B cell (primary cell): ENCODE results near the gene SNED1. TPM values are rescaled to one million over a fixed set of nuclear protein-coding genes. Genes with fewer than 3 reads are reported as not detected.

Source experiments
- ATAC-seq: fragments of 200-7000 bp; cut with Tn5 transposase; one replicate; pipeline ENCODE4 v1.10.0; 2021; ENCODE audit warnings: low read depth, mild to moderate bottlenecking, moderate number of reproducible peaks, moderate library complexity
- CTCF ChIA-PET: fragments of 350-600 bp; sonication (Branson Sonifier 250); formaldehyde crosslinking; loops from one replicate; lab custom pipeline; 2021; ENCODE audit warnings: antibody characterized with exemption, inconsistent platforms; lab: Charles Lee
- POLR2A ChIA-PET: fragments of 350-600 bp; sonication (Branson Sonifier 250); formaldehyde crosslinking; loops from one replicate; lab custom pipeline; 2021; ENCODE audit warnings: antibody characterized with exemption; lab: Charles Lee
- DNase-seq: peaks from one replicate; pipeline ENCODE4 v3.0.0; 2013
- H2AFZ ChIP-seq: 2 replicates; pipeline ENCODE4 v1.6.1; 2012; ENCODE audit warnings: mild to moderate bottlenecking, low read depth, low read length; ENCODE audit not compliant: insufficient read depth, poor library complexity, severe bottlenecking
- H3K27ac ChIP-seq, 2 donors: 1 replicate in 1 of 2; 2 replicates in 1 of 2; pipeline ENCODE4 v1.5.1; 2012 to 2013; ENCODE audit warnings: low read length in 2 of 2, mild to moderate bottlenecking in 2 of 2, moderate library complexity in 1 of 2
- H3K27me3 ChIP-seq, 4 experiments: fragments of 200-600 bp in 1 of 4; sonication (generic) in 1 of 4; replicated peaks in 1 of 4; 1 replicate in 2 of 4; 2 replicates in 2 of 4; pipeline versions ENCODE4 v1.6.1 to v1.7.0; 2013 to 2016; ENCODE audit warnings: low read length in 3 of 4, mild to moderate bottlenecking in 2 of 4, mixed read lengths in 1 of 4, moderate library complexity in 1 of 4; ENCODE audit not compliant: insufficient read depth in 4 of 4, control insufficient read depth in 3 of 4; ENCODE audit errors: control extremely low read depth in 1 of 4
- H3K36me3 ChIP-seq, 2 experiments: replicated peaks in 1 of 2; 1 replicate in 1 of 2; 2 replicates in 1 of 2; pipeline versions ENCODE4 v1.6.1 to v1.7.1; 2013; ENCODE audit warnings: low read length in 1 of 2; ENCODE audit not compliant: insufficient read depth in 2 of 2, control insufficient read depth in 1 of 2; ENCODE audit errors: control extremely low read depth in 1 of 2, extremely low read depth in 1 of 2
- H3K4me1 ChIP-seq, 2 donors: fragments of 200-600 bp in 1 of 2; sonication (generic) in 1 of 2; 1 replicate in 1 of 2; 2 replicates in 1 of 2; pipeline versions ENCODE4 v1.5.1 to v1.6.1; 2013 to 2017; ENCODE audit warnings: low read length in 2 of 2; ENCODE audit not compliant: control insufficient read depth in 2 of 2, insufficient read depth in 2 of 2
- H3K4me2 ChIP-seq: replicated peaks from 2 replicates; pipeline ENCODE3; 2012; ENCODE audit warnings: mild to moderate bottlenecking, low read depth, low read length; ENCODE audit not compliant: poor library complexity, severe bottlenecking
- H3K4me3 ChIP-seq, 5 experiments: fragments of 200-600 bp in 1 of 5; sonication (generic) in 1 of 5; 1 replicate in 3 of 5; 2 replicates in 2 of 5; pipeline versions ENCODE4 v1.5.1 to v1.7.0; 2011 to 2016; ENCODE audit warnings: low read length in 4 of 5, mild to moderate bottlenecking in 4 of 5, low read depth in 2 of 5, control low read depth in 1 of 5, moderate library complexity in 1 of 5; ENCODE audit not compliant: insufficient read depth in 1 of 5; ENCODE audit errors: control extremely low read depth in 1 of 5, extremely low read depth in 1 of 5
- H3K79me2 ChIP-seq: fragments of 200-600 bp; sonication (generic); one replicate; pipeline ENCODE4 v1.6.0; 2016; ENCODE audit warnings: low read length; ENCODE audit not compliant: control insufficient read depth, insufficient read depth
- H3K9ac ChIP-seq: fragments of 200-600 bp; sonication (generic); 2 replicates; pipeline ENCODE4 v1.6.1; 2017; ENCODE audit warnings: mild to moderate bottlenecking, low read length, moderate library complexity
- H3K9me3 ChIP-seq, 3 donors: one replicate each; pipeline versions ENCODE4 v1.6.1 to v1.7.1; 2013; ENCODE audit warnings: low read length in 2 of 3; ENCODE audit not compliant: control insufficient read depth in 2 of 3, insufficient read depth in 1 of 3; ENCODE audit errors: control extremely low read depth in 1 of 3
- H4K20me1 ChIP-seq: 2 replicates; pipeline ENCODE4 v1.6.0; 2012; ENCODE audit warnings: mild to moderate bottlenecking, low read length; ENCODE audit not compliant: insufficient read depth, control insufficient read depth, poor library complexity, severe bottlenecking
- H3K27ac Mint-ChIP-seq: one replicate; pipeline ENCODE4 v1.8.0; 2021; ENCODE audit warnings: mixed read lengths
- H3K27me3 Mint-ChIP-seq: one replicate; pipeline ENCODE4 v1.8.0; 2021; ENCODE audit warnings: mixed read lengths
- H3K4me1 Mint-ChIP-seq: one replicate; pipeline ENCODE4 v1.8.0; 2021; ENCODE audit warnings: mixed read lengths
- H3K4me3 Mint-ChIP-seq: one replicate; pipeline ENCODE4 v1.8.0; 2021; ENCODE audit warnings: mixed read lengths
- H3K9me3 Mint-ChIP-seq: one replicate; pipeline ENCODE4 v1.8.0; 2022; ENCODE audit warnings: mixed read lengths; ENCODE audit not compliant: insufficient read depth
- CTCF ChIP-seq: fragments of 200-600 bp; IDR thresholded peaks from one replicate; pipeline ENCODE4 v1.8.0; 2022; ENCODE audit warnings: antibody characterized with exemption, mild to moderate bottlenecking
- EZH2 ChIP-seq: IDR thresholded peaks from 2 replicates; pipeline ENCODE4 v1.6.1; 2012; ENCODE audit warnings: borderline replicate concordance, low read depth, mild to moderate bottlenecking, moderate library complexity, low read length; ENCODE audit not compliant: insufficient read depth, poor library complexity, severe bottlenecking
- WGBS: methylation state at CpG from one replicate; pipeline ENCODE4 v1.1.5; 2013; ENCODE audit warnings: missing lambda C conversion rate; ENCODE audit not compliant: insufficient coverage; 5-methylcytosine and 5-hydroxymethylcytosine counted together
- intact Hi-C: fragments of 100-400 bp; cut with micrococcal nuclease; formaldehyde crosslinking; loops from one replicate; pipeline ENCODE4 v1.10.0; 2022
- polyA plus RNA-seq: library from polyadenylated mRNA; depleted of rRNA; stranded (reverse); fragments of >200 nt; gene quantifications from 2 replicates; pipeline ENCODE4 v1.2.3, GENCODE V29; 2012
- total RNA-seq, 2 donors: library from RNA; stranded (reverse); fragments of 120-200 nt in 1 of 2; gene quantifications; 1 replicate in 1 of 2; 2 replicates in 1 of 2; pipeline versions ENCODE4 v1.2.3 to v1.2.4, GENCODE V29; 2013 to 2022

The SNED1 gene
- total and polyA plus RNA-seq, 2 donors (not counting 1 experiment from before 2014, with no cell fraction given) = 25.5 to 336 TPM

- Mint-ChIP-seq H3K27ac (no peak overlapping the region), H3K4me1 (peaks cover 15% of the 10 kb centered on the region), H3K27me3 (no peaks in the 10 kb centered on the region), H3K9me3 (no peaks in the 10 kb centered on the region), H3K4me3 (no peak overlapping the region)
- Histone ChIP-seq H3K4me1 (peaks cover 13% of the 10 kb centered on the region in 2 donors), H3K36me3 (peaks cover 0 to 15% of the 10 kb centered on the region in 2 experiments), H3K27ac (no peak overlapping the region), H4K20me1 (no peaks in the 10 kb centered on the region), H3K4me2 (no peak overlapping the region), H3K9ac (no peak overlapping the region), H3K9me3 (no peaks in the 10 kb centered on the region), H3K27me3 (no peaks in the 10 kb centered on the region), H3K4me3 (no peak overlapping the region), H2AFZ (no peak overlapping the region), H3K79me2 (peaks cover 3% of the 10 kb centered on the region)
- intact Hi-C loops = no loop called here
- ChIA-PET CTCF (no interaction called here), POLR2A (no interaction called here)
- no peak for ATAC-seq
- TF ChIP-seq CTCF = no peak
- TF ChIP-seq EZH2 = no peak
- DNase-seq = no peak
- 88% methylated on average over 2 of the region's 6 CpGs for WGBS
Measured at GRCh38 chr2:241047253-241048010, 49.0 kb downstream of the SNED1 start.
